Hepatocyte (in vitro differentiated cells): Measurements from ENCODE around the gene ADCY4.

ENCODE experiments used
- EZH2 ChIP-seq: fragments of 200-600 bp; sonication (generic); IDR thresholded peaks from 2 replicates; pipeline ENCODE4 v1.6.1; 2016; ENCODE audit warnings: antibody characterized with exemption, mild to moderate bottlenecking, borderline replicate concordance
- TF ChIP-seq, protein P1 (sequence below): fragments of 200-600 bp; sonication (generic); IDR thresholded peaks from 2 replicates; pipeline ENCODE4 v1.5.1; 2016; ENCODE audit warnings: antibody characterized with exemption, mild to moderate bottlenecking; ENCODE audit not compliant: poor library complexity

DNA sequence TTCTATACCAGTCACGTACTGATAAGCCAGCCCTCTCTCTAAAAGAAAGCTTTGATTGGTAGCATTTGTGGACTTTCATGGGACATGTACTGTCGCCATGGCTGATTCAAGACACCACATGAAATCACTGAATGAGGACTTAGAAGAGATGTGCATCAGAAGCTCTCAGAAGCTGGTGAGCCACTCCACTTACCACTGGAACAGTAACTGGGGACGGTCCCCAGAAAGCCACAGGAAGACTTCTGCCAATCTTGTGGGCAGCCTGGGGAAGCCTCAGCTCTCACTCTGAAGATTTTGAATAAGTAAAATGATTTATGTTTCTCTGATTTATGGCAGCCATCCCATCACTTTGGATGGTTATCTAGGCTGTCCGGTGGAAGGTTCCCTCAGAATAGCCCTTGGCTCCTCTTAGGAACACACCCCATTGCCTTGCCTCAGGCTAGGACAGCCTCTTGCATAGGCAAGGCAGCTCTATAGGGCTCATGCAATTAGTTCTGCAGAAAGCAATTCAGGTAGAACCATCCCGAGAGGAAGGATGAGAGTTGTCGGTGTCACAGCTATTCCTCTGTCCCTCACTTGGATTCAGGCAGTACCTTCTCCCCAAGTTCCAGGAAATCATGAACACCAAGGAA is 45.1 kb downstream of the ADCY4 start:
- TF ChIP-seq EZH2, result no peak
- TF ChIP-seq, protein P1, sequence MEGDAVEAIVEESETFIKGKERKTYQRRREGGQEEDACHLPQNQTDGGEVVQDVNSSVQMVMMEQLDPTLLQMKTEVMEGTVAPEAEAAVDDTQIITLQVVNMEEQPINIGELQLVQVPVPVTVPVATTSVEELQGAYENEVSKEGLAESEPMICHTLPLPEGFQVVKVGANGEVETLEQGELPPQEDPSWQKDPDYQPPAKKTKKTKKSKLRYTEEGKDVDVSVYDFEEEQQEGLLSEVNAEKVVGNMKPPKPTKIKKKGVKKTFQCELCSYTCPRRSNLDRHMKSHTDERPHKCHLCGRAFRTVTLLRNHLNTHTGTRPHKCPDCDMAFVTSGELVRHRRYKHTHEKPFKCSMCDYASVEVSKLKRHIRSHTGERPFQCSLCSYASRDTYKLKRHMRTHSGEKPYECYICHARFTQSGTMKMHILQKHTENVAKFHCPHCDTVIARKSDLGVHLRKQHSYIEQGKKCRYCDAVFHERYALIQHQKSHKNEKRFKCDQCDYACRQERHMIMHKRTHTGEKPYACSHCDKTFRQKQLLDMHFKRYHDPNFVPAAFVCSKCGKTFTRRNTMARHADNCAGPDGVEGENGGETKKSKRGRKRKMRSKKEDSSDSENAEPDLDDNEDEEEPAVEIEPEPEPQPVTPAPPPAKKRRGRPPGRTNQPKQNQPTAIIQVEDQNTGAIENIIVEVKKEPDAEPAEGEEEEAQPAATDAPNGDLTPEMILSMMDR, result no peak
